ENCODE data around the gene HOXC13. TPM values are rescaled to one million over a fixed set of nuclear protein-coding genes. Genes with fewer than 3 reads are reported as not detected.

HOXC13 gene
- total RNA-seq, 1 experiment from 2014 or later: 7.2 TPM

DNA sequence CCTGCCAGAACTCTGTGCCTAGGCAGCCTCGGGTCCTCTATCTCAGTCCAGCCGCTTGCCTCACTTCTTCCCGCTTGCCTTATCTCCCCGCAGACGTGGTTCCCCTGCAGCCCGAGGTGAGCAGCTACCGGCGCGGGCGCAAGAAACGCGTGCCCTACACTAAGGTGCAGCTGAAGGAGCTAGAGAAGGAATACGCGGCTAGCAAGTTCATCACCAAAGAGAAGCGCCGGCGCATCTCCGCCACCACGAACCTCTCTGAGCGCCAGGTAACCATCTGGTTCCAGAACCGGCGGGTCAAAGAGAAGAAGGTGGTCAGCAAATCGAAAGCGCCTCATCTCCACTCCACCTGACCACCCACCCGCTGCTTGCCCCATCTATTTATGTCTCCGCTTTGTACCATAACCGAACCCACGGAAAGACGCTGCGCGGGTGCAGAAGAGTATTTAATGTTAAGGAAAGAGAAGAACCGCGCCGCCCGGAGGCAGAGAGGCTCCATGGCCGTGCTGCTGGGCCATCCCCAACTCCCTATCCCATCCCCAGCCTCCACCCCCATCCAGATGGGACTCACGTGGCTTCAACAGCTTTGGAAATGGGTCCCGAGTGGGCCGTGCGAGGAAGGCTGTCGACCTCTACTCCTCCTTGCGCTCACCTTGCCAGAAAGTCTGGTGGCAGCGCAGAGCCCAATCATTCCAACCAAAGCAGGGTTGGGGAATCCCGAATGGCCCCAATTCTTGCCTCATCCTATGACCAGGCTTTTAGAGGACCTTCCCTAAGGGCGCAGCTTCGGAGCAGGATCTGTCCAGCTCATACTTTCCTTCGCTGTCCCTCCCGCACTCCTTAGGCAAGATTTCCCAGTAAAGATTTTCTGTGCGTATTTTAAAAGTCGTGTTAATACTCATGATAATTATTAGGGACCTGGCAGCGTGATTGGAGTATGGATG, 6.5 kb downstream of the HOXC13 start:
- no peak for DNase-seq (ENCODE audit: low read depth in 1 of 2, low spot score in 2 of 2)
- H3K36me3 ChIP-seq: peaks cover 15% of the 10 kb centered on the region
- no peaks in the 10 kb centered on the region for H3K27me3 ChIP-seq (replicated peaks)

DNA sequence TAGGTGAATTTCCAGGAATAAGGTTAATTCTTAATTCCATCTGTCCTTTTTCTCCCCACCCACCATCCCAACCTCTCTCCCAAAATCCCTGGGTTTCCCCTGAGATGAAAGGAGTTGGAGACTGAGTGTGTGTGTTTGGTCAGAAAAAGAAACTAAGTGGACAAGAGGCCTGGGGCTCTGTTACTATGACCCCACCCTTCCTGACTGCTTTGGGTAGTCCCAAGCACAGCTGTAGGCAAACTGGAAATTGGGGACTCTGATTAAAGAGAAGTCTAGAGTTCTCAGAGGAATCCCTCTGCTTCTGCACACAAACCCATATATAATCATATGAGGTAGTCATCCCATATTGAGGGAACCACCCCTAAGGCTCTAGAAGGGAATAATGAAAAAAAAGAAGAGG, 9.1 kb downstream of the HOXC13 start:
- H3K36me3 ChIP-seq: peaks cover 15% of the 10 kb centered on the region
- H3K27me3 ChIP-seq (replicated peaks): no peaks in the 10 kb centered on the region
- H3K4me3 ChIP-seq: no peak overlapping the region
- no peaks in the 10 kb centered on the region for H3K9me3 ChIP-seq (replicated peaks)
- no peak overlapping the region for H3K27ac ChIP-seq
- no peak for DNase-seq (ENCODE audit: low read depth in 1 of 2, low spot score in 2 of 2)
- peaks cover 20% of the 10 kb centered on the region for H3K4me1 ChIP-seq (replicated peaks)

More for the DNA sequence above, 6.5 kb downstream of the HOXC13 start:
- peaks cover 37% of the 10 kb centered on the region for H3K4me1 ChIP-seq (replicated peaks)
- no peak overlapping the region for H3K27ac ChIP-seq
- H3K4me3 ChIP-seq: no peak overlapping the region
- no peaks in the 10 kb centered on the region for H3K9me3 ChIP-seq (replicated peaks)

DNA sequence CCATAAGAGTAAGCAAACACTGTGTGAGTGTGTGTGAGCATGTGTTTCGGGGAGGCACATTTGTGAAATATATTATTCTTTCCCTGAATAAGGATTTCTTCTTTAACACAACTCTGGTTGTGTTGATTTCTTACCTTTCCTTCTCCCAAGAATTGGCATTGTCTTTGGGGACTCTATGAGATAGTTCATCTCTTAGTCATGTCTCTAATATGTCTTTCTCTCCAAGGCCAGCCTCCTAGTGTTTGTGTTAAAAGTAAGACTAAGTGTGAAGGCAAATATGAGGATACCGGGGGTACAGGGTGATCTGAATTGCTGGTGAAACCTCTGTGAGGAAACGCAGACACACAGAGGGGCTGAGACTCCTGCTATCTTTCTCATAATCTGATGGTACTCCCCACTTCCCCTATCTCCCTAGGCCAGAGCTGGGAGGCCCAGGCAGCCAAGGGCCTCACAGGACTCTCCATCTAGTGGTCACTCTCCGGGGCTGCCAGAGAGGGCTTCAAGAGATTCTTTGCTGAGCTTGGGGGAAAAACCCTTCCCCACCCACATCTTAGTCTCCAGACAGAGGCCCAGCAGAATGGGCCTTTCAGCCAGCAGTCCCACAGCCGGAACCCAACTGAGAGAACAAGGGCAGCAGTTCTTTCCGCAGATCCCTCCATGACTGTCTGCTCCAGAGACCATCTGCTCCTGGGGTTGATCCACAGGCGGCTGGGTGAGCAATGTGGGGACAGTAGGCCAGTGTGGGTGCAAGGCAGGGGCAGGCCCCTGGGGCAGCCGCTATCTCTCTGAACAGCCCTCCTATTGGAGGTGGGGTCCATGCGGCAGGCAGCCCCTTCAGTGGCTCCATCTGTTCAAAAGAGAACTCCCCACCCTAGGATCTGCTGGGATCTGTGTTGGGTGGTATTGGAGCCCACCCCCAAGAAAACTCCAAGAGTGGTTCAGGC, 10.3 kb downstream of the HOXC13 start:
- Histone ChIP-seq H3K27me3 (replicated peaks) (no peaks in the 10 kb centered on the region), H3K36me3 (peaks cover 11% of the 10 kb centered on the region), H3K4me1 (replicated peaks) (peaks cover 20% of the 10 kb centered on the region), H3K4me3 (no peak overlapping the region), H3K27ac (no peak overlapping the region), H3K9me3 (replicated peaks) (no peaks in the 10 kb centered on the region)
- DNase-seq (ENCODE audit: low read depth in 1 of 2, low spot score in 2 of 2): peak; percentile 53 to 69

DNA sequence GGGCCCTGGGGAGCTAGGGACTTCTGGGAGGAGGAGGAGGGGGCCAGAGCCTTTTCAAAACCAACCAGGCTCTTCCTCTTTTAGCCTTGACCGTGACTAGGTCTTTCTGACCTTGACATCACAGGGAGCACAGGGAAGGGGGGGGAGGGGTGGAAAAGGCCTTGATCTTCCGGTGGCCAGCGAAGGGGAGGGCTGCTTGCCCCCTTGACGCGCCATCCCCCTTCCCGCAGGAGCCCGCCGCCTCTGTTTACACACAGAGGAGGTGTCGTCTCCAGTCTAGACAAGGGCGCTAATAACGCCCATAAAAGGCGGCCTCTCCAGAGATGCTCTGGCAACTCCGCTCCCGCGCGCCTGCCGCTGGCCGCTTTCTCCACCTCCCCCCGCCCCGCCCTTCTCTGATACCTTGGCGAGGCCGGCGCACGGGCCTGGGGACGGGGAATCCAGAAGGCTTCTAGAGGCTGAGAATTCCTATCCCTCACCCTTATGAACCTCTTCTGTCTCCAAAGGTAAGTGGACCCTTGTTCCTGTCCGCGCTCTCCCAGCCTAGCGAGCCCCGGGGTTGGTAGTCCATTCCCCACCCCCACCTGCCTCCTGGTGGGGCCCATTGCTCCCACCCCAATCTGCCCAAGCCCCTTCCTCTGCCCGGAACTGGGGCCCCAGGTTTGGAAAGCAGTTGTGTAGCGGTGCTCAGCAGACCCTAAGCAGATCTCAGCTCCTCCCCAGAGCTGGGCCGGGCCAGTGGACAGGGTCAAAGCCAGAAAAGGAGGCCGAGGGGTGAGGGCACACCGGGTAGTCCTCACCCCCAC, 11.2 kb downstream of the HOXC13 start:
- Histone ChIP-seq H3K36me3 (peaks cover 12% of the 10 kb centered on the region), H3K9me3 (replicated peaks) (no peaks in the 10 kb centered on the region), H3K27ac (no peak overlapping the region), H3K27me3 (replicated peaks) (no peaks in the 10 kb centered on the region), H3K4me3 (no peak overlapping the region), H3K4me1 (replicated peaks) (peaks cover 23% of the 10 kb centered on the region)
- DNase-seq (ENCODE audit: low read depth in 1 of 2, low spot score in 2 of 2): peak in 1 of 2 experiments; percentile 41

DNA sequence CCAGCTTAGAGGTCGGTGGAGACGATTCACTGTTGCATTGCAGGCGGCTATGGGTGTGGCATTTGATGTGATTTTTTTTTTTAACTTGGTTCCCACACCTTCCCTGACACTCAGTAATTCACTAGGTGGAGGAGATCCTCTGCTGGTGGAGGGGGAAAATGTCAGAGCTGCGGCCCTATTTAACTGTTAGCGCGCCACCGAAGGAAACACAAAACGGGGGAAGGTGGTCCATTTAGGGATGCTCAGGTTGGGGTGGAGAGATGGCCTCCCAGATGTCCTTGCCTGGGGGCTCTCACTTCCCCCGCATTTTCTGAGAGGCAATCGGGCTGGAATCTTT, 11.8 kb downstream of the HOXC13 start:
- no peak overlapping the region for H3K27ac ChIP-seq
- peaks cover 14% of the 10 kb centered on the region for H3K36me3 ChIP-seq
- H3K27me3 ChIP-seq (replicated peaks): no peaks in the 10 kb centered on the region
- no peaks in the 10 kb centered on the region; the same call in 1 of the 2 replicates for H3K9me3 ChIP-seq (replicated peaks)
- DNase-seq (ENCODE audit: low read depth in 1 of 2, low spot score in 2 of 2): no peak
- no peak overlapping the region for H3K4me3 ChIP-seq
- H3K4me1 ChIP-seq (replicated peaks): peaks cover 28% of the 10 kb centered on the region

DNA sequence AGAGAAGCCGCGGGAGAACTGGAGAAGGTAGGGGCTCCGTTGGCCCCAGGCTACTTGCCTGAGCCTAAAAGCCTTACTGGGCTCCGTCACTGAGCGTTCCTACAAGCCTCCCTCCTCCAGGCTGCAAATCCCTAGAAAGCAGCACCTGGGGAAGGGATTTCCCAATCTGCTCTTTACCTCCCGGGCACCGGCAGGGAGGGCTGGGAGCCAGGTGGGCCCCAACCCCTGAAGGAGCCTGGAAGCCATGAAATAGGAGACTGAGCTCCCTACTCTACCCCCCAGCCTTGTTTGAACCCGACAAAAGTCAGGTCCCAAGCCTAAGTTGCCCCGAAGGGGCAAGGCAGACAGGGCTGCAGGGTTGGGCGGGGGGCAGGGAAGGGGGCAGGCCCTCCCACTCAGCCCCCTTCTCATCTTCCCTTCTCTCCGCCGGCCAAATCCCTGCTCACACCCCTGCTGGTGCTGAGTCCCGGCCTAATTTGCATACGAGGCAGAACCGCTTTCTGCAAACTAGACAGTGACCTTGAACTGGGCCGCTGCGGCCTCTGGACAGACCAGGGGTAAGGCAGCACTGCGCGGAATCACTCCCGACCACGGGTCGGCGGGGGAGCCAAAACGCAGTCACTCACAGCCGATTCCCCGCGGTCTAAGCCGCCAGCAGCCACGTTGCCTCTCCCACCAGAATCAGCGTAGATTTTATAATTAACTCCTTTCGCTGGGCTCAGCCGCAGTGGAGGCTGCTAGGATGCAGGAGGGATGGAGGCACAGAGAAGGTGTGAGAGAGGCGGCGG, 12.4 kb downstream of the HOXC13 start:
- Histone ChIP-seq H3K4me3 (no peak overlapping the region), H3K9me3 (replicated peaks) (no peaks in the 10 kb centered on the region; the same call in 1 of the 2 replicates), H3K27ac (no peak overlapping the region), H3K36me3 (peaks cover 8% of the 10 kb centered on the region), H3K4me1 (replicated peaks) (peaks cover 33% of the 10 kb centered on the region), H3K27me3 (replicated peaks) (no peaks in the 10 kb centered on the region)
- peak in 1 of 2 experiments; percentile 39 for DNase-seq (ENCODE audit: low read depth in 1 of 2, low spot score in 2 of 2)

DNA sequence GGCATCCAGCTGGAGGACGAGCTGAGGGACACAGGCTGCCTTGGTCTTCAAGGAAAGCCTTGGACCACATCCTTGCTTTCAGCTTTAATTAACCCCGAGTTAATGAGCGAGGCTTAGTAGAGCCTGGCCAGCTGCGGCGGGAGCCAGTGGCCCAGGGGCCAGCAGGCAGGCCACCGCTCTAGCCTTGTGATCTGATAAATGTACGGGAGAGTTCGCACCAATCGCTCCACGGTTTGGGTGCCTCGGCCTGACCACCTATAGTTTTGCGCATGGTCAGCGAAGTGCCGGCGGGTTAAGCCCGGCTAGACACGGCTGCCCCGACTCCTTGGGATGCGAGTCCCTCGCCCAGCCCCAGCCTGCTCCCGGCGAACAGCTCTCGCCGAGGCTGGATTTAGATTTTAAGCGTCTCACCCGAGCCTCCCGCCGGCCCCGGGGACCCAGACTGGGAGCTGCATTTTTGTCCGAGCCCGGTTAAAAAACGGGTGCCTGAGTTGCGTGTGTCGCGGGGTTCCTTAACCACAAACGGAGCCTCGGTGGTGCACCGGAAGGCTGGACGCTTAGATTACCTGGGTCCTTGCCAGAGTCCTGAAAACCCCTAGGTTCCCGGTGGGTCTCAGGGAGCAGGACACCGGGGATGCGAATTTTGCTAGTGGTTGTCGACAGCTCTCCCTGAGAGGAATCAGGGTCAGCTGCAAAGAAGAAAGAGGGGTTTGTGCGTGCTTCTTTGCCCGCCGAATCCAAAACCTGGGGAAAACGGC, 13.1 kb downstream of the HOXC13 start:
- H3K4me3 ChIP-seq: no peak overlapping the region
- H3K27me3 ChIP-seq (replicated peaks): no peaks in the 10 kb centered on the region

DNA sequence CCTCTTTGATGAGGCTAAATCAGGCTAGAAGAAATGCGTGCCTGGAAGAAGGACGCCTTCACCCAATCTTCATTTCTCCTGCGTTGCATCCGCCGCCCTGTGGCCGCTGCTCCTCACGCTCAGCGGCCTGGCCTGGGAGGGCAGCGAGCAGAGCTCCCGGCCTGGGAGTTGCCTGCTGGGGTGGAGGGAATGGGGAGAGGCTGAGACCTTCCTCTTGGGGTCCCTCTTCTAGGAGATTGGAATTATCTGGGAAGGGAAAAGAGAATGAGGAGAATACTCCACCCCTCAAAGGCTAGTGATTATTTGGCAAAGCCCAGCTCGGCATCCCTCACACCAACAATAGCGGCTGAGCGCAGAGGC, 13.7 kb downstream of the HOXC13 start:
- Histone ChIP-seq H3K27me3 (replicated peaks) (no peaks in the 10 kb centered on the region), H3K36me3 (peaks cover 9% of the 10 kb centered on the region), H3K4me1 (replicated peaks) (peaks cover 38% of the 10 kb centered on the region), H3K27ac (no peak overlapping the region), H3K9me3 (replicated peaks) (no peaks in the 10 kb centered on the region; the same call in 1 of the 2 replicates), H3K4me3 (no peak overlapping the region)
- peak in 1 of 2 experiments; percentile 34 for DNase-seq (ENCODE audit: low read depth in 1 of 2, low spot score in 2 of 2)

More for the DNA sequence above, 13.1 kb downstream of the HOXC13 start:
- Histone ChIP-seq H3K27ac (no peak overlapping the region), H3K9me3 (replicated peaks) (no peaks in the 10 kb centered on the region; the same call in 1 of the 2 replicates), H3K4me1 (replicated peaks) (peaks cover 38% of the 10 kb centered on the region), H3K36me3 (peaks cover 8% of the 10 kb centered on the region)
- peak in 1 of 2 experiments; percentile 39 for DNase-seq (ENCODE audit: low read depth in 1 of 2, low spot score in 2 of 2)

DNA sequence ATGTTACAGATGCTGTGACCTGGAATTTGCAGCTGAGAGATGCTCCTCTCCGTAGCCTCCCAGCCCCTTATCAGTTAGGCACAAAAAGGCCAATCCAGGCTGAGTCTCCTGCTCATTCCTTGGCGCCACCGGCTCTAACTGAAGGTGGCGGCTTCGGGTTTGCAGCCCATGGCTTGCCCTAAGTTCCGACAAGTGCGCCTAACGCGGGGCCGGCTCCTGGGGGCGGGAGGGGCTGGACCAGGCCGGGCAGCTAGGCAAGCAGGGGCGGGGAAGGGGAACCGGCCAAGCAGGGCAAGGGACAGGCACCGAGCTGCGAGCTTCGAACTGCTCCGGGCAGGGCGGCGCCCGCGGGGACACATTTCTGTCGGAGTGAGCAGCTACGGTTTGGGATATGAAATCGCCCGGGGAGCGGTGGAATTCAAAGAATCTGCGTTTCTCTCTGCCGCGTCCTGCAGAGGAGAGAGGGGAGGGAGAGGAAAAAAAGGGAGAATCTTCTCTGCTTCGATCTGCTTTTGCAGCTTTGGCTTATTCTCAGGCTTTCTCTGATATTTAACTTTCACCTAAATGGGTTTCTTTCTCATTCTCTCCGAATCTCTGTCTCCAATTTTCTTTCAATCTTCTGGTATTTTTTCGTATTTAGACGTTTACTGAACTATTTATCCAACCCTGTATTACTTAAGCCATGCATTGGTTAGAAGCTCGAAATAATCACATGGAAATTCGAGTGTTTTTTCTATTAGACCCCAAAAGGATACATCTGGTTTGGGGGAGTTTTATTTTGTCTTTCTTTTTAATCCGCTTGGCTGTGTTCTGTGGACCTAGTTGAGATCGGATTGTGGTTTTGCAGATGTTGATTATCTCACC, 14.5 kb downstream of the HOXC13 start:
- Histone ChIP-seq H3K4me1 (replicated peaks) (peaks cover 35% of the 10 kb centered on the region), H3K36me3 (peaks cover 9% of the 10 kb centered on the region)
- peak in 1 of 2 experiments; percentile 39 for DNase-seq (ENCODE audit: low read depth in 1 of 2, low spot score in 2 of 2)

DNA sequence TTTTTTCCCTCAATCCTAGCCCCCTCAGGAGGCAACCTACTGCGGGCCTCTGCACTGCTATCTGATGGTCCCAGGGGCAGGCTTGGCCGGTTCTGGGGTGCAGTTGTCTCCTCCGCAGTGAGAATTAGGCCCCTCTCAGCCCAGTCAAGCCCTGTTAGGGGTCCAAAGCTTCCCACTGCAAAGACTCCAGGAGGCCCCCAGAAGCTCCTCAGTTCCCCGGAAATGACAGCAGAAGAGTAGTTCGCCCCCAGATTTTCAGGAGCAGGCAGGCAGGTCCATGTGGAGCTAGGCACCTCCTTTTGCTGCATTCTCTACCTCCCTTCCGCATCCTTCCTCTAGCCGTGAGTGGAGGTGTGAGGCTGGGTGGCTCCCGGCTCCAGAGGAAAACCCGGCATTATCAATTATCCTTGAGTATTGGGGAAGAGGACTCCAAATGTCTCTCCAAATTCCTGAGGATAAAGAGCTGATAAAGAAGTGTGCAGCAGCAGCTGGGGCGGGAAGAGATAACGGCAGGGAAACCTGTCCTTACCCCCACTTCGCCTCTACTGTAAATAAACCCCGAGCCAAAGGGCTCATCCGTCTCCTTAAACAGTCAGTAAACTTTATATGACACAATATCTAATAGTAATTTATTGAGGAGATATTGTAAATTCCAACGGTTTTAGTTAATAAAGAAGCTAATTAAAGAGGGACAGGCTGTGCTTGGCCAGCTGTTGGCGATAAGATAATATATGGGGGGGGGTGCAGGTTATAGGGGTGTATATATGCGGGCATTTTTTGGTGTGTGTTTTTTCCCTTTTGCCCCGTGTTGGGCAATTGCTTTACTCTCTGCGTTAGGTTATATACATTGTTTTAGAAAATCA, 15.4 kb downstream of the HOXC13 start:
- DNase-seq (ENCODE audit: low read depth in 1 of 2, low spot score in 2 of 2): no peak
- Histone ChIP-seq H3K27ac (no peak overlapping the region), H3K4me1 (replicated peaks) (peaks cover 26% of the 10 kb centered on the region), H3K4me3 (peak overlapping the region; percentile 86), H3K9me3 (replicated peaks) (no peaks in the 10 kb centered on the region; the same call in 1 of the 2 replicates), H3K36me3 (peaks cover 9% of the 10 kb centered on the region), H3K27me3 (replicated peaks) (no peaks in the 10 kb centered on the region)

More for the DNA sequence above, 14.5 kb downstream of the HOXC13 start:
- Histone ChIP-seq H3K27ac (no peak overlapping the region), H3K4me3 (no peak overlapping the region), H3K27me3 (replicated peaks) (no peaks in the 10 kb centered on the region), H3K9me3 (replicated peaks) (no peaks in the 10 kb centered on the region; the same call in 1 of the 2 replicates)

DNA sequence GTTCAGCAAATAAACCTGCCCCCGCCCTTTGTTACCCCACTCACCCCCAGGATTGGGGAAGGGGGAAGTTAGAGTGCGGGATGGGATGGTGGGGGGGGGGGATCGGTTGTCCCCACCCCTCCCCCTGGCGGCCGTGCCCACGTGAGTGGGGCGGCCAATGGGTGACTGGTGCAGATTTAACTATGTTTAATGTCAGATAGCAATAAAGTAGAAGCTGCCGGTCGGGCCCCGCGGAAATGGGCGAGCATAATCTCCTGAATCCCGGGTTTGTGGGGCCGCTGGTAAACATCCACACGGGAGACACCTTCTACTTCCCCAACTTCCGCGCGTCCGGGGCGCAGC, 16.0 kb downstream of the HOXC13 start, which contains the start of gene HOXC12:
Gene HOXC12 (plus strand): TSS at position 210 of the 342 bp plus-strand sequence. CDS start 27 bp downstream, at position 237.
- Histone ChIP-seq H3K4me1 (replicated peaks) (peaks cover 20% of the 10 kb centered on the region), H3K27me3 (replicated peaks) (no peaks in the 10 kb centered on the region), H3K4me3 (peak within 1 kb of the TSS; percentile 86), H3K27ac (peak within 1 kb of the TSS; percentile 48), H3K36me3 (peaks cover 9% of the 10 kb centered on the region), H3K9me3 (replicated peaks) (no peaks in the 10 kb centered on the region; the same call in 1 of the 2 replicates)
- DNase-seq (ENCODE audit: low read depth in 1 of 2, low spot score in 2 of 2): peak in 1 of 2 experiments; percentile 65

All from SJSA1 (cell line).